Endothelial cell of umbilical vein (primary cell): Measurements from ENCODE around the gene APC2. TPM values are rescaled to one million over a fixed set of nuclear protein-coding genes. Genes with fewer than 3 reads are reported as not detected.

Source experiments
- Bru-seq: library from RNA; stranded (reverse); fragments of 400-500 nt; gene quantifications from one replicate; lab custom pipeline; 2021; lab: Mats Ljungman, UMichigan
- BruChase-seq, 2 experiments: library from RNA; stranded (reverse); fragments of 400-500 nt; gene quantifications; one replicate each; lab custom pipeline; 2021; lab: Mats Ljungman, UMichigan
- BruUV-seq: library from RNA; stranded (reverse); fragments of 400-500 nt; replicated peaks from 2 replicates; lab custom pipeline; 2021; lab: Mats Ljungman, UMichigan
- CTCF ChIA-PET: fragments of 300-600, 350-600 bp; sonication (Branson Sonifier 250); formaldehyde crosslinking; loops from one replicate; lab custom pipeline; 2021; ENCODE audit warnings: antibody characterized with exemption, inconsistent platforms; lab: Charles Lee
- POLR2A ChIA-PET: fragments of 300-600, 350-600 bp; sonication (Branson Sonifier 250); formaldehyde crosslinking; loops from one replicate; lab custom pipeline; 2021; ENCODE audit warnings: antibody characterized with exemption, inconsistent platforms; lab: Charles Lee
- DNase-seq: peaks from one replicate; pipeline ENCODE4 v3.0.0-alpha.2; 2011; ENCODE audit warnings: low read depth, low spot score
- FAIRE-seq: peaks from 2 replicates; lab custom pipeline; 2011; peaks lifted over from hg19 to GRCh38; lab: Jason Lieb, UNC
- H2AFZ ChIP-seq: 2 replicates; pipeline ENCODE4 v1.6.0; 2012; ENCODE audit warnings: low read depth, low read length, control low read depth, inconsistent platforms
- H3K27ac ChIP-seq: 2 replicates; pipeline ENCODE4 v1.5.1; 2011; ENCODE audit warnings: low read depth, mild to moderate bottlenecking, control low read depth, low read length, moderate library complexity; ENCODE audit not compliant: insufficient read depth
- H3K27me3 ChIP-seq, 2 experiments: 2 replicates each; pipeline versions ENCODE4 v1.6.0 to v1.6.1; 2011; ENCODE audit warnings: low read length in 2 of 2, mixed read lengths in 1 of 2; ENCODE audit not compliant: control insufficient read depth in 2 of 2, insufficient read depth in 2 of 2
- H3K36me3 ChIP-seq, 2 experiments: 2 replicates in 1 of 2; 3 replicates in 1 of 2; pipeline ENCODE4 v1.5.1; 2011; ENCODE audit warnings: low read length in 2 of 2, mild to moderate bottlenecking in 1 of 2, moderate library complexity in 1 of 2; ENCODE audit not compliant: control insufficient read depth in 2 of 2, insufficient read depth in 2 of 2; ENCODE audit errors: extremely low read depth in 1 of 2
- H3K4me1 ChIP-seq: 3 replicates; pipeline ENCODE4 v1.5.1; 2011; ENCODE audit warnings: mild to moderate bottlenecking, low read length; ENCODE audit not compliant: control insufficient read depth, insufficient read depth; ENCODE audit errors: extremely low read depth
- H3K4me2 ChIP-seq: 2 replicates; pipeline ENCODE4 v1.6.1; 2011; ENCODE audit warnings: low read length, control low read depth, mixed read lengths; ENCODE audit not compliant: insufficient read depth
- H3K4me3 ChIP-seq, 3 experiments: fragments of 200-600 bp in 1 of 3; sonication (generic), shearing (Covaris generic) in 1 of 3; replicated peaks in 1 of 3; 2 replicates each; pipeline ENCODE4 v1.5.1; 2011 to 2016; ENCODE audit warnings: control low read depth in 3 of 3, low read length in 3 of 3, mild to moderate bottlenecking in 2 of 3, inconsistent platforms in 1 of 3, low read depth in 1 of 3, moderate library complexity in 1 of 3; ENCODE audit not compliant: insufficient read depth in 1 of 3
- H3K79me2 ChIP-seq: 2 replicates; pipeline ENCODE4 v1.6.0; 2012; ENCODE audit warnings: low read length, inconsistent platforms; ENCODE audit not compliant: control insufficient read depth, insufficient read depth
- H3K9ac ChIP-seq: replicated peaks from 2 replicates; pipeline ENCODE3; 2011; ENCODE audit warnings: low read length, control low read depth; ENCODE audit not compliant: insufficient read depth; ENCODE audit errors: extremely low read depth
- H3K9me1 ChIP-seq: replicated peaks from 3 replicates; pipeline ENCODE4 v1.6.0; 2011; ENCODE audit warnings: mild to moderate bottlenecking, low read length; ENCODE audit not compliant: control insufficient read depth, insufficient read depth; ENCODE audit errors: extremely low read depth
- H3K9me3 ChIP-seq: replicated peaks from 2 replicates; pipeline ENCODE4 v1.5.1; 2012; ENCODE audit warnings: low read length, inconsistent platforms; ENCODE audit not compliant: control insufficient read depth, insufficient read depth
- H4K20me1 ChIP-seq: replicated peaks from 2 replicates; pipeline ENCODE3; 2011; ENCODE audit warnings: mild to moderate bottlenecking, low read length; ENCODE audit not compliant: control insufficient read depth, insufficient read depth; ENCODE audit errors: extremely low read depth
- EZH2 ChIP-seq: IDR thresholded peaks from 2 replicates; pipeline ENCODE4 v1.6.1; 2012; ENCODE audit warnings: borderline replicate concordance, low read depth, mild to moderate bottlenecking, moderate library complexity, low read length, inconsistent platforms; ENCODE audit not compliant: severe bottlenecking
- FOS ChIP-seq: IDR thresholded peaks from 2 replicates; pipeline ENCODE4 v1.6.1; 2011; ENCODE audit warnings: mild to moderate bottlenecking, low read length, moderate library complexity, borderline replicate concordance; ENCODE audit not compliant: insufficient read depth
- GATA2 ChIP-seq: IDR thresholded peaks from 2 replicates; pipeline ENCODE4 v1.7.0; 2011; ENCODE audit warnings: low read depth, mild to moderate bottlenecking, moderate library complexity, mixed read lengths, low read length; ENCODE audit not compliant: insufficient read length, insufficient read depth
- JUN ChIP-seq: IDR thresholded peaks from 2 replicates; pipeline ENCODE4 v1.6.1; 2011; ENCODE audit warnings: borderline replicate concordance, low read depth; ENCODE audit not compliant: insufficient read length, insufficient read depth
- MYC ChIP-seq: IDR thresholded peaks from one replicate; pipeline ENCODE4 v1.6.1; 2011; ENCODE audit warnings: mild to moderate bottlenecking, low read depth, low read length
- POLR2A ChIP-seq: IDR thresholded peaks from 2 replicates; pipeline ENCODE4 v1.6.1; 2012; ENCODE audit warnings: low read depth, mild to moderate bottlenecking, control low read depth, low read length
- POLR2AphosphoS5 ChIP-seq: IDR thresholded peaks from 2 replicates; pipeline ENCODE4 v1.6.1; 2012; ENCODE audit warnings: low read depth, mild to moderate bottlenecking, control low read depth, low read length, moderate library complexity; ENCODE audit not compliant: insufficient read depth
- dilution Hi-C: fragments of 300-500 bp; cut with MboI; formaldehyde crosslinking; loops from one replicate; pipeline ENCODE4 v1.15.0; 2019; ENCODE audit warnings: low sequenced_read_pairs; ENCODE audit not compliant: extremely low pct_ligation_motif_present
- intact Hi-C: fragments of 100-400 bp; cut with micrococcal nuclease; formaldehyde crosslinking; loops from one replicate; pipeline ENCODE4 v1.10.0; 2022
- long read RNA-seq: library from polyadenylated mRNA; stranded (forward); transcript quantifications from one replicate; pipeline ENCODE4 v2.0.0, GENCODE V29; 2021
- polyA minus RNA-seq, 3 experiments: library from RNA; depleted of rRNA, polyadenylated mRNA; stranded (reverse); fragments of >200 nt; gene quantifications; 1 replicate in 1 of 3; 2 replicates in 2 of 3; pipeline ENCODE4 v1.2.3, GENCODE V29; 2011
- polyA plus RNA-seq, 4 experiments: library from polyadenylated mRNA; depleted of rRNA in 3 of 4; stranded (reverse) in 3 of 4; unstranded in 1 of 4; fragments of >200 nt; gene quantifications; 2 replicates each; pipeline versions ENCODE4 v1.2.1 to v1.2.3, GENCODE V29; 2011 to 2012; ENCODE audit warnings: missing spikeins in 1 of 4
- total RNA-seq: library from RNA; stranded (reverse); gene quantifications from 2 replicates; pipeline ENCODE4 v1.2.3, GENCODE V29; 2021
- TF ChIP-seq, protein P1 (sequence below), 2 donors: IDR thresholded peaks; 1 replicate in 1 of 2; 2 replicates in 1 of 2; pipeline ENCODE4 v1.5.1; 2011; ENCODE audit warnings: low read length in 2 of 2, mild to moderate bottlenecking in 2 of 2, moderate library complexity in 2 of 2, control low read depth in 1 of 2, inconsistent platforms in 1 of 2, low read depth in 1 of 2; ENCODE audit not compliant: insufficient read depth in 1 of 2; ENCODE audit errors: extremely low read depth in 1 of 2
- TF ChIP-seq, protein P2 (sequence below): IDR thresholded peaks from 2 replicates; pipeline ENCODE4 v1.6.1; 2011; ENCODE audit not compliant: insufficient read depth, insufficient read length

Gene APC2, protein sequence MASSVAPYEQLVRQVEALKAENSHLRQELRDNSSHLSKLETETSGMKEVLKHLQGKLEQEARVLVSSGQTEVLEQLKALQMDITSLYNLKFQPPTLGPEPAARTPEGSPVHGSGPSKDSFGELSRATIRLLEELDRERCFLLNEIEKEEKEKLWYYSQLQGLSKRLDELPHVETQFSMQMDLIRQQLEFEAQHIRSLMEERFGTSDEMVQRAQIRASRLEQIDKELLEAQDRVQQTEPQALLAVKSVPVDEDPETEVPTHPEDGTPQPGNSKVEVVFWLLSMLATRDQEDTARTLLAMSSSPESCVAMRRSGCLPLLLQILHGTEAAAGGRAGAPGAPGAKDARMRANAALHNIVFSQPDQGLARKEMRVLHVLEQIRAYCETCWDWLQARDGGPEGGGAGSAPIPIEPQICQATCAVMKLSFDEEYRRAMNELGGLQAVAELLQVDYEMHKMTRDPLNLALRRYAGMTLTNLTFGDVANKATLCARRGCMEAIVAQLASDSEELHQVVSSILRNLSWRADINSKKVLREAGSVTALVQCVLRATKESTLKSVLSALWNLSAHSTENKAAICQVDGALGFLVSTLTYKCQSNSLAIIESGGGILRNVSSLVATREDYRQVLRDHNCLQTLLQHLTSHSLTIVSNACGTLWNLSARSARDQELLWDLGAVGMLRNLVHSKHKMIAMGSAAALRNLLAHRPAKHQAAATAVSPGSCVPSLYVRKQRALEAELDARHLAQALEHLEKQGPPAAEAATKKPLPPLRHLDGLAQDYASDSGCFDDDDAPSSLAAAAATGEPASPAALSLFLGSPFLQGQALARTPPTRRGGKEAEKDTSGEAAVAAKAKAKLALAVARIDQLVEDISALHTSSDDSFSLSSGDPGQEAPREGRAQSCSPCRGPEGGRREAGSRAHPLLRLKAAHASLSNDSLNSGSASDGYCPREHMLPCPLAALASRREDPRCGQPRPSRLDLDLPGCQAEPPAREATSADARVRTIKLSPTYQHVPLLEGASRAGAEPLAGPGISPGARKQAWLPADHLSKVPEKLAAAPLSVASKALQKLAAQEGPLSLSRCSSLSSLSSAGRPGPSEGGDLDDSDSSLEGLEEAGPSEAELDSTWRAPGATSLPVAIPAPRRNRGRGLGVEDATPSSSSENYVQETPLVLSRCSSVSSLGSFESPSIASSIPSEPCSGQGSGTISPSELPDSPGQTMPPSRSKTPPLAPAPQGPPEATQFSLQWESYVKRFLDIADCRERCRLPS (N-terminal part only)
- total RNA-seq (0.04 and 0.23 TPM in 2 replicates), polyA plus RNA-seq (0.01 and 0.05 TPM in 2 replicates), polyA minus RNA-seq (0.04 TPM in 1 of 2 replicates, not detected in the other), Bru-seq, nascent RNA (not detected), BruChase-seq, experiment 1, labeled RNA remaining after a 6-hour chase (percentile 11 among the genes with signal in this experiment), BruChase-seq, experiment 2, labeled RNA remaining after a 2-hour chase (percentile 5 among the genes with signal in this experiment)
- 0.01 and 0.03 TPM in 2 replicates for polyA plus RNA-seq (2011; cell fraction: cytosol; rRNA removed)
- 0.10 and 0.12 TPM in 2 replicates for polyA plus RNA-seq (2011; cell fraction: nucleus; rRNA removed)
- 0.15 and 0.19 TPM in 2 replicates for polyA plus RNA-seq (2012)
- 0.41 TPM for polyA minus RNA-seq (2011; cell fraction: cytosol; rRNA and poly(A)+ RNA removed)
- 0.19 and 0.24 TPM in 2 replicates for polyA minus RNA-seq (2011; cell fraction: nucleus; rRNA and poly(A)+ RNA removed)
- long read RNA-seq, partial matches to known transcripts = 0 of 1 reads
- long read RNA-seq, other reads (novel, unspliced or antisense) = 1 of 1 reads

DNA sequence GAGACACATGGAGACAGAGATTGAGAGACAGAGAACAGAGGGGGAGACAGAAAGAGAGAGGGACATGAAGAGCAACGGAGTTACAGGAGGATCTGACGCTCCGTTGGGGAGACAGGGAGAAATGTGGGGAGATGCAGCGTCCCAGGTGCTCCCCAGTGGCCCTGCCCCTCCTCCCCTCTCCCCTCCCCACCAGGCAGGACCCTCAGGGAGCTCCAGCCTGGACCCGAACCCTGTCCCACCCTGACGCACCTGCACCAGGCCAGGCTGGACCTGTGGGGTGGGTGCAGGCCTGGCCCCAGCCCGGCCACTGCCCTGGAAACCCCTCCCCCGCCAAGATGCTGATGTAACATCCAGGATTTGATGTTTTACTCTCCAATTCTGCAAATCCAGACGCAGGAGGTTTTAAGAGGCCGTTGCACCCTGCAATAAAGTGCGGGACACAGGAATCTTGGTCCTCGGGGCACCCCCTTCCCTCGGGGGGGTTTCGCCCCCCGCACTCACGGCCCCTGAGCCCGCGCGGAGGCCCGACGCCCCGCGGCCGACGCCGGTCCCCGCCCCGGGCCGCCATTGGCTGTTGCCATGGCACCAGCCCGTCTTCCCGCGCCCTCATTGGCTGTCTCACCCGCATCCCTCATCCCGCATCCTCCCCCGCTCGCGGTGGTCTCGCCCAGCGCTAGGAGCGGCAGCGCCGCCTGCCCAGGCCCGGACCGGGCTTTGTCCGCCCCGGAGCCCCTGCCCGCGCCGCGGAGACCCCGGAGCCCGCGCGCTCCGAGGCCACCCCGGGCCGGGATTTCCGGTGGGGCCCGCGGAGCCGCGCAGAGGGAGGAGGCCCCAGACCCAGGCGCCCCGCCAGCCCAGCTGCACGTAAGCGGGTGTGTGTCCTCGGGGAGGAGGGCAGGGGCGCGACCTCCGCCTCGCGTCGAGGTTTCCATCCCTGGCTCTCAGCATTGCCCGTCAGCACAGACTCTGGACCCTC is at the start of gene APC2:
APC2 (plus strand) TSS at position 655 of the 976 bp plus-strand sequence. CDS start 2,881 bp downstream, outside the sequence.
- Histone ChIP-seq H3K4me3 (no peak within 1 kb of the TSS), H3K9ac (no peak within 1 kb of the TSS), H3K4me2 (no peak within 1 kb of the TSS), H3K79me2 (no peaks in the 10 kb centered on the region), H4K20me1 (no peaks in the 10 kb centered on the region), H3K27me3 (peaks cover 30 to 43% of the 10 kb centered on the region in 2 experiments), H3K9me1 (no peaks in the 10 kb centered on the region), H3K9me3 (no peaks in the 10 kb centered on the region), H3K27ac (no peak within 1 kb of the TSS), H3K36me3 (no peaks in the 10 kb centered on the region), H3K4me1 (no peaks in the 10 kb centered on the region), H2AFZ (no peak within 1 kb of the TSS)
- ChIA-PET CTCF (no interaction called here), POLR2A (no interaction called here)
- dilution Hi-C loops = no loop called here
- DNase-seq (no peak), FAIRE-seq (no peak)
- intact Hi-C loops = no loop called here
- BruUV-seq = no TSS peak
- TF ChIP-seq POLR2AphosphoS5 = no peak
- no peak for TF ChIP-seq MYC
- TF ChIP-seq GATA2 = no peak
- TF ChIP-seq, protein P1, sequence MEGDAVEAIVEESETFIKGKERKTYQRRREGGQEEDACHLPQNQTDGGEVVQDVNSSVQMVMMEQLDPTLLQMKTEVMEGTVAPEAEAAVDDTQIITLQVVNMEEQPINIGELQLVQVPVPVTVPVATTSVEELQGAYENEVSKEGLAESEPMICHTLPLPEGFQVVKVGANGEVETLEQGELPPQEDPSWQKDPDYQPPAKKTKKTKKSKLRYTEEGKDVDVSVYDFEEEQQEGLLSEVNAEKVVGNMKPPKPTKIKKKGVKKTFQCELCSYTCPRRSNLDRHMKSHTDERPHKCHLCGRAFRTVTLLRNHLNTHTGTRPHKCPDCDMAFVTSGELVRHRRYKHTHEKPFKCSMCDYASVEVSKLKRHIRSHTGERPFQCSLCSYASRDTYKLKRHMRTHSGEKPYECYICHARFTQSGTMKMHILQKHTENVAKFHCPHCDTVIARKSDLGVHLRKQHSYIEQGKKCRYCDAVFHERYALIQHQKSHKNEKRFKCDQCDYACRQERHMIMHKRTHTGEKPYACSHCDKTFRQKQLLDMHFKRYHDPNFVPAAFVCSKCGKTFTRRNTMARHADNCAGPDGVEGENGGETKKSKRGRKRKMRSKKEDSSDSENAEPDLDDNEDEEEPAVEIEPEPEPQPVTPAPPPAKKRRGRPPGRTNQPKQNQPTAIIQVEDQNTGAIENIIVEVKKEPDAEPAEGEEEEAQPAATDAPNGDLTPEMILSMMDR (IDR thresholded peaks at IDR 0.05; ENCODE audit: extremely low read depth in 1 of 2, insufficient read depth in 1 of 2, low read depth in 1 of 2, low read length in 2 of 2) = no peak
- no peak for TF ChIP-seq EZH2
- TF ChIP-seq, protein P2, sequence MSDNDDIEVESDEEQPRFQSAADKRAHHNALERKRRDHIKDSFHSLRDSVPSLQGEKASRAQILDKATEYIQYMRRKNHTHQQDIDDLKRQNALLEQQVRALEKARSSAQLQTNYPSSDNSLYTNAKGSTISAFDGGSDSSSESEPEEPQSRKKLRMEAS = no peak
- no peak for TF ChIP-seq JUN
- TF ChIP-seq POLR2A = no peak
- no peak for TF ChIP-seq FOS
